Measurements from ENCODE around the gene COL4A2.

COL4A2 gene

GRCh38 chr13:110303644-110304043, 3.4 kb upstream of the COL4A2 start:
- peaks cover 17% of the 10 kb centered on the region for H3K4me1 ChIP-seq (ENCODE audit: insufficient read depth, low read length)
- H3K9ac ChIP-seq (ENCODE audit: low read depth, low read length), result no peak overlapping the region
- H3K9me3 ChIP-seq (ENCODE audit: control insufficient read depth, insufficient read depth, low read length), result no peaks in the 10 kb centered on the region
- H3K36me3 ChIP-seq (ENCODE audit: insufficient read depth, low read length), result no peaks in the 10 kb centered on the region

- Histone ChIP-seq H3K4me1 (ENCODE audit: insufficient read depth, low read length) (peaks cover 14% of the 10 kb centered on the region), H3K9ac (ENCODE audit: low read depth, low read length) (no peak overlapping the region), H3K9me3 (ENCODE audit: control insufficient read depth, insufficient read depth, low read length) (no peaks in the 10 kb centered on the region), H3K36me3 (ENCODE audit: insufficient read depth, low read length) (no peaks in the 10 kb centered on the region)
Observed at GRCh38 chr13:110304256-110304655, 2.8 kb upstream of the COL4A2 start.

GRCh38 chr13:110305001-110305400, 2.1 kb upstream of the COL4A2 start:
- no peaks in the 10 kb centered on the region for H3K36me3 ChIP-seq (ENCODE audit: insufficient read depth, low read length)
- peak overlapping the region; percentile 89; the same call in 1 of the 2 replicates for H3K9ac ChIP-seq (ENCODE audit: low read depth, low read length)
- no peaks in the 10 kb centered on the region for H3K9me3 ChIP-seq (ENCODE audit: control insufficient read depth, insufficient read depth, low read length)
- H3K4me1 ChIP-seq (ENCODE audit: insufficient read depth, low read length), result peaks cover 12% of the 10 kb centered on the region

GRCh38 chr13:110305544-110305943, 1.5 kb upstream of the COL4A2 start:
- peak overlapping the region; percentile 89; the same call in 1 of the 2 replicates for H3K9ac ChIP-seq (ENCODE audit: low read depth, low read length)
- peaks cover 12% of the 10 kb centered on the region for H3K4me1 ChIP-seq (ENCODE audit: insufficient read depth, low read length)
- no peaks in the 10 kb centered on the region for H3K9me3 ChIP-seq (ENCODE audit: control insufficient read depth, insufficient read depth, low read length)
- H3K36me3 ChIP-seq (ENCODE audit: insufficient read depth, low read length), result no peaks in the 10 kb centered on the region

GRCh38 chr13:110305949-110306339, 1.1 kb upstream of the COL4A2 start:
- H3K9me3 ChIP-seq (ENCODE audit: control insufficient read depth, insufficient read depth, low read length), result no peaks in the 10 kb centered on the region

GRCh38 chr13:110306340-110306959, 634 bp upstream of the COL4A2 start:
- peak overlapping the region; percentile 89 for H3K9ac ChIP-seq (ENCODE audit: low read depth, low read length)
- H3K9me3 ChIP-seq (ENCODE audit: control insufficient read depth, insufficient read depth, low read length), result no peaks in the 10 kb centered on the region
- H3K36me3 ChIP-seq (ENCODE audit: insufficient read depth, low read length), result no peaks in the 10 kb centered on the region; the same call in 1 of the 2 replicates
- peaks cover 12% of the 10 kb centered on the region for H3K4me1 ChIP-seq (ENCODE audit: insufficient read depth, low read length)

More at GRCh38 chr13:110305949-110306339, 1.1 kb upstream of the COL4A2 start:
- H3K9ac ChIP-seq (ENCODE audit: low read depth, low read length), result peak overlapping the region; percentile 89
- H3K36me3 ChIP-seq (ENCODE audit: insufficient read depth, low read length), result no peaks in the 10 kb centered on the region; the same call in 1 of the 2 replicates
- H3K4me1 ChIP-seq (ENCODE audit: insufficient read depth, low read length), result peaks cover 12% of the 10 kb centered on the region

GRCh38 chr13:110307767-110308655, 927 bp downstream of the COL4A2 start:
- H3K36me3 ChIP-seq (ENCODE audit: insufficient read depth, low read length), result no peaks in the 10 kb centered on the region; the same call in 1 of the 2 replicates
- H3K9ac ChIP-seq (ENCODE audit: low read depth, low read length), result peak overlapping the region; percentile 89
- H3K9me3 ChIP-seq (ENCODE audit: control insufficient read depth, insufficient read depth, low read length), result no peaks in the 10 kb centered on the region
- peaks cover 8% of the 10 kb centered on the region for H3K4me1 ChIP-seq (ENCODE audit: insufficient read depth, low read length)

GRCh38 chr13:110308656-110309359, 1.7 kb downstream of the COL4A2 start:
- peaks cover 8% of the 10 kb centered on the region for H3K4me1 ChIP-seq (ENCODE audit: insufficient read depth, low read length)
- no peaks in the 10 kb centered on the region; the same call in 1 of the 2 replicates for H3K36me3 ChIP-seq (ENCODE audit: insufficient read depth, low read length)
- H3K9me3 ChIP-seq (ENCODE audit: control insufficient read depth, insufficient read depth, low read length), result no peaks in the 10 kb centered on the region
- H3K9ac ChIP-seq (ENCODE audit: low read depth, low read length), result peak overlapping the region; percentile 89

GRCh38 chr13:110309661-110310524, 2.8 kb downstream of the COL4A2 start:
- no peak overlapping the region for H3K9ac ChIP-seq (ENCODE audit: low read depth, low read length)
- no peaks in the 10 kb centered on the region; the same call in 1 of the 2 replicates for H3K36me3 ChIP-seq (ENCODE audit: insufficient read depth, low read length)
- no peaks in the 10 kb centered on the region for H3K9me3 ChIP-seq (ENCODE audit: control insufficient read depth, insufficient read depth, low read length)
- peaks cover 8% of the 10 kb centered on the region for H3K4me1 ChIP-seq (ENCODE audit: insufficient read depth, low read length)

- Histone ChIP-seq H3K9ac (ENCODE audit: low read depth, low read length) (no peak overlapping the region), H3K36me3 (ENCODE audit: insufficient read depth, low read length) (no peaks in the 10 kb centered on the region; the same call in 1 of the 2 replicates), H3K4me1 (ENCODE audit: insufficient read depth, low read length) (peaks cover 8% of the 10 kb centered on the region; the same call in 1 of the 2 replicates), H3K9me3 (ENCODE audit: control insufficient read depth, insufficient read depth, low read length) (no peaks in the 10 kb centered on the region)
Observed at GRCh38 chr13:110310541-110311442, 3.7 kb downstream of the COL4A2 start.

- H3K9ac ChIP-seq (ENCODE audit: low read depth, low read length), result no peak overlapping the region; the same call in 1 of the 2 replicates
- H3K36me3 ChIP-seq (ENCODE audit: insufficient read depth, low read length), result no peaks in the 10 kb centered on the region; the same call in 1 of the 2 replicates
- peaks cover 8% of the 10 kb centered on the region; the same call in 1 of the 2 replicates for H3K4me1 ChIP-seq (ENCODE audit: insufficient read depth, low read length)
- H3K9me3 ChIP-seq (ENCODE audit: control insufficient read depth, insufficient read depth, low read length), result no peaks in the 10 kb centered on the region
Observed at GRCh38 chr13:110311443-110312338, 4.6 kb downstream of the COL4A2 start.
